RWPE2 (cell line): ENCODE results near the gene TSHZ3.

Experiments
- ATAC-seq: fragments of 200-7000 bp; cut with Tn5 transposase; 3 replicates; pipeline ENCODE4 v1.9.1; 2021; ENCODE audit warnings: low read depth
- DNase-seq: peaks from one replicate; pipeline ENCODE4 v3.0.0-alpha.2; 2020; ENCODE audit warnings: low spot score
- H3K27ac ChIP-seq: fragments of 450-650 bp; 2 replicates; pipeline ENCODE4 v1.5.1; 2017; ENCODE audit warnings: mild to moderate bottlenecking; ENCODE audit not compliant: poor library complexity, severe bottlenecking
- H3K27me3 ChIP-seq: fragments of 250-450 bp; sonication (Bioruptor Pico); 2 replicates; pipeline ENCODE4 v1.5.1; 2021; ENCODE audit warnings: mild to moderate bottlenecking, moderate library complexity; ENCODE audit not compliant: insufficient read depth, poor library complexity, severe bottlenecking
- H3K36me3 ChIP-seq: fragments of 250-450 bp; sonication (Bioruptor Pico); 2 replicates; pipeline ENCODE4 v1.5.1; 2020; ENCODE audit warnings: low read depth, mild to moderate bottlenecking, moderate library complexity
- H3K4me1 ChIP-seq: fragments of 250-450 bp; sonication (Bioruptor Pico); 2 replicates; pipeline ENCODE4 v1.5.1; 2021; ENCODE audit warnings: mild to moderate bottlenecking, moderate library complexity; ENCODE audit not compliant: insufficient read depth, poor library complexity, severe bottlenecking
- H3K4me3 ChIP-seq: fragments of 250-450 bp; sonication (Bioruptor Pico); 2 replicates; pipeline ENCODE4 v1.5.1; 2021; ENCODE audit warnings: mild to moderate bottlenecking, moderate library complexity; ENCODE audit not compliant: severe bottlenecking
- H3K9me3 ChIP-seq: fragments of 250-450 bp; sonication (Bioruptor Pico); 2 replicates; pipeline ENCODE4 v1.5.1; 2021; ENCODE audit warnings: mild to moderate bottlenecking, moderate library complexity; ENCODE audit not compliant: severe bottlenecking
- CTCF ChIP-seq: fragments of 450-650 bp; IDR thresholded peaks from one replicate; pipeline ENCODE4 v1.5.1; 2017; ENCODE audit warnings: mild to moderate bottlenecking, moderate library complexity; ENCODE audit not compliant: poor library complexity, severe bottlenecking

The TSHZ3 gene

GRCh38 chr19:31383553-31383952 lies 34.3 kb upstream of the TSHZ3 start:
- no peak for TF ChIP-seq CTCF
- DNase-seq, result no peak
- Histone ChIP-seq H3K4me3 (no peak overlapping the region), H3K27me3 (no peaks in the 10 kb centered on the region), H3K36me3 (no peaks in the 10 kb centered on the region), H3K27ac (no peak overlapping the region), H3K9me3 (no peaks in the 10 kb centered on the region), H3K4me1 (peaks cover 4% of the 10 kb centered on the region)
- peak; percentile 82 for ATAC-seq

GRCh38 chr19:31380854-31381253 lies 31.6 kb upstream of the TSHZ3 start:
- Histone ChIP-seq H3K9me3 (no peaks in the 10 kb centered on the region), H3K36me3 (no peaks in the 10 kb centered on the region), H3K4me1 (peaks cover 8% of the 10 kb centered on the region), H3K27ac (no peak overlapping the region), H3K4me3 (no peak overlapping the region), H3K27me3 (no peaks in the 10 kb centered on the region)
- DNase-seq (no peak), ATAC-seq (no peak)
- TF ChIP-seq CTCF, result no peak

GRCh38 chr19:31378404-31378803 lies 29.2 kb upstream of the TSHZ3 start:
- DNase-seq, result no peak
- peaks cover 8% of the 10 kb centered on the region for H3K4me1 ChIP-seq
- H3K36me3 ChIP-seq, result no peaks in the 10 kb centered on the region
- no peak for TF ChIP-seq CTCF
- no peaks in the 10 kb centered on the region for H3K9me3 ChIP-seq
- peak; percentile 89 for ATAC-seq
- no peaks in the 10 kb centered on the region for H3K27me3 ChIP-seq
- H3K4me3 ChIP-seq, result no peak overlapping the region
- peak overlapping the region; percentile 15 for H3K27ac ChIP-seq

- peaks cover 8% of the 10 kb centered on the region for H3K4me1 ChIP-seq
- H3K27me3 ChIP-seq, result no peaks in the 10 kb centered on the region
- peak overlapping the region; percentile 15 for H3K27ac ChIP-seq
- no peak for ATAC-seq
- H3K36me3 ChIP-seq, result no peaks in the 10 kb centered on the region
- no peaks in the 10 kb centered on the region for H3K9me3 ChIP-seq
- TF ChIP-seq CTCF, result no peak
- H3K4me3 ChIP-seq, result no peak overlapping the region
- no peak for DNase-seq
Observed at GRCh38 chr19:31377736-31378135, 28.5 kb upstream of the TSHZ3 start.

- no peak for ATAC-seq
- Histone ChIP-seq H3K27me3 (no peaks in the 10 kb centered on the region), H3K36me3 (no peaks in the 10 kb centered on the region), H3K9me3 (no peaks in the 10 kb centered on the region), H3K4me1 (no peaks in the 10 kb centered on the region), H3K27ac (no peak overlapping the region), H3K4me3 (no peak overlapping the region)
- TF ChIP-seq CTCF, result no peak
- no peak for DNase-seq
Observed at GRCh38 chr19:31372246-31372781, 23.1 kb upstream of the TSHZ3 start.
